ENCODE measurements around the gene FGFBP3. TPM values are rescaled to one million over a fixed set of nuclear protein-coding genes. Genes with fewer than 3 reads are reported as not detected.

Gene FGFBP3
- total and polyA plus RNA-seq, 2 experiments from 2014 or later: 65.7 to 73.9 TPM

- TF ChIP-seq CREB1 (CRISPR knock-in tag; IDR thresholded peaks at IDR 0.05; ENCODE audit: low read depth) (no peak), CTCF (conservative IDR thresholded peaks at IDR 0.05; ENCODE audit: low read depth in 2 of 2) (no peak), STAT1 (IDR thresholded peaks at IDR 0.05; ENCODE audit: unreplicated experiment) (no peak), ZNF114 (CRISPR knock-in tag; IDR thresholded peaks at IDR 0.05) (no peak), NANOG (IDR thresholded peaks at IDR 0.05; ENCODE audit: borderline replicate concordance) (no peak)
Measured at GRCh38 chr10:91885362-91886079, 23.8 kb downstream of the FGFBP3 start (continued).

DNA sequence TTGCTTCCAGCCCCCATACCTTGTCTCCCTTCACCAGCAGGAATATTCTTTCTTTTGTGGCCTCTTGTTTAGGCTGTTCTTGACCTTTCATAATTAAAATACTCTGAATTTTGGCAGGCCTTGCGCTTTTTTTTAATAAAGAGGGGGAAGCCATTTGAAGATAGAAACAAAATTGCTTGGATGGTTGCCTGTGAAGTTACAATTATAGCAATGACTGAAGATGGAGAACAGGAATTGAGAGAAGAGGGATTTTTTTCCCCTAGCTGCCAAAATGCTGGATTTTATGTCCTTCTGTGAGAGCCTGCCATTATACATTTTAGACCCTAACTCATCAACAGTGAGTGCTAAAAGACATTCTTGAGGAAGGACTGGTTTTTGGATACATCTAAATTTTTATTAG lies 24.8 kb downstream of the FGFBP3 start:
- peaks cover 10% of the 10 kb centered on the region; the same call in 2 of the 3 replicates for H3K36me3 Mint-ChIP-seq (ENCODE audit: low read depth)
- no peak for DNase-seq (ENCODE audit: low spot score)
- no peak for ATAC-seq
- H2AFZ ChIP-seq: no peak overlapping the region
- peak overlapping the region; percentile 27 for H3K4me2 ChIP-seq
- H3K4me3 Mint-ChIP-seq: no peak overlapping the region
- H3K4me1 ChIP-seq (ENCODE audit: insufficient read depth): peaks cover 58% of the 10 kb centered on the region
- peaks cover 6% of the 10 kb centered on the region; the same call in 1 of the 2 replicates for H3K9me2 ChIP-seq (ENCODE audit: insufficient read depth)
- no peak overlapping the region for H3K4me3 ChIP-seq
- H3K27me3 Mint-ChIP-seq (ENCODE audit: insufficient read depth, low read depth, poor library complexity): peaks cover 9% of the 10 kb centered on the region
- H3K36me3 ChIP-seq (ENCODE audit: insufficient read depth): no peaks in the 10 kb centered on the region
- peaks cover 5% of the 10 kb centered on the region; the same call in 1 of the 3 replicates for H3K9me3 Mint-ChIP-seq
- peaks cover 58% of the 10 kb centered on the region for H3K4me1 Mint-ChIP-seq
- H4K20me1 ChIP-seq (replicated peaks; ENCODE audit: insufficient read depth): no peaks in the 10 kb centered on the region
- H3K27ac Mint-ChIP-seq: no peak overlapping the region
- no peaks in the 10 kb centered on the region for H3K79me2 ChIP-seq (replicated peaks; ENCODE audit: insufficient read depth)
- H3K27ac ChIP-seq (ENCODE audit: low read depth): peak overlapping the region; percentile 99
- H3K27me3 ChIP-seq (ENCODE audit: insufficient read depth): no peaks in the 10 kb centered on the region
- H3F3A ChIP-seq (replicated peaks; ENCODE audit: low read depth): peaks cover 20% of the 10 kb centered on the region; the same call in 1 of the 2 replicates
- no peak for TF ChIP-seq ZNF462 (CRISPR knock-in tag; IDR thresholded peaks at IDR 0.05)
- TF ChIP-seq NANOG (IDR thresholded peaks at IDR 0.05; ENCODE audit: borderline replicate concordance): no peak
- TF ChIP-seq JUNB (IDR thresholded peaks at IDR 0.05; ENCODE audit: unreplicated experiment): no peak
- TF ChIP-seq REST (IDR thresholded peaks at IDR 0.05; ENCODE audit: unreplicated experiment): no peak
- TF ChIP-seq, protein P1, sequence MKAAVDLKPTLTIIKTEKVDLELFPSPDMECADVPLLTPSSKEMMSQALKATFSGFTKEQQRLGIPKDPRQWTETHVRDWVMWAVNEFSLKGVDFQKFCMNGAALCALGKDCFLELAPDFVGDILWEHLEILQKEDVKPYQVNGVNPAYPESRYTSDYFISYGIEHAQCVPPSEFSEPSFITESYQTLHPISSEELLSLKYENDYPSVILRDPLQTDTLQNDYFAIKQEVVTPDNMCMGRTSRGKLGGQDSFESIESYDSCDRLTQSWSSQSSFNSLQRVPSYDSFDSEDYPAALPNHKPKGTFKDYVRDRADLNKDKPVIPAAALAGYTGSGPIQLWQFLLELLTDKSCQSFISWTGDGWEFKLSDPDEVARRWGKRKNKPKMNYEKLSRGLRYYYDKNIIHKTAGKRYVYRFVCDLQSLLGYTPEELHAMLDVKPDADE (IDR thresholded peaks at IDR 0.05): no peak
- no peak for TF ChIP-seq EZH2phosphoT487 (IDR thresholded peaks at IDR 0.05; ENCODE audit: unreplicated experiment)

Data from GM23338 (cell line).